Mucosa of stomach (tissue), 1 donor: ENCODE measurements around the gene NOX3.

Experiments used
- H3K27me3 ChIP-seq: one replicate; pipeline ENCODE4 v1.7.0; 2013; ENCODE audit warnings: mild to moderate bottlenecking, low read length; ENCODE audit not compliant: control insufficient read depth, insufficient read depth
- H3K36me3 ChIP-seq: one replicate; pipeline ENCODE4 v1.7.0; 2013; ENCODE audit warnings: low read length; ENCODE audit not compliant: control insufficient read depth, insufficient read depth
- H3K4me1 ChIP-seq: one replicate; pipeline ENCODE4 v1.7.0; 2013; ENCODE audit warnings: mild to moderate bottlenecking, low read length; ENCODE audit not compliant: control insufficient read depth, insufficient read depth
- H3K4me3 ChIP-seq: one replicate; pipeline ENCODE4 v1.7.0; 2013; ENCODE audit warnings: low read length
- H3K9ac ChIP-seq: one replicate; pipeline ENCODE4 v1.7.0; 2013; ENCODE audit warnings: mild to moderate bottlenecking, low read length, moderate library complexity
- H3K9me3 ChIP-seq: one replicate; pipeline ENCODE4 v1.7.0; 2013; ENCODE audit warnings: mild to moderate bottlenecking, low read length, moderate library complexity; ENCODE audit not compliant: control insufficient read depth
- donor health status: Pancreatic carcinoma.

Gene NOX3

GRCh38 chr6:155420492-155420891 is 35.1 kb downstream of the NOX3 start:
- no peak overlapping the region for H3K4me3 ChIP-seq
- H3K9ac ChIP-seq: no peak overlapping the region
- no peaks in the 10 kb centered on the region for H3K27me3 ChIP-seq
- H3K36me3 ChIP-seq: no peaks in the 10 kb centered on the region
- H3K9me3 ChIP-seq: no peaks in the 10 kb centered on the region
- peaks cover 11% of the 10 kb centered on the region for H3K4me1 ChIP-seq

- no peaks in the 10 kb centered on the region for H3K9me3 ChIP-seq
- H3K27me3 ChIP-seq: no peaks in the 10 kb centered on the region
Observed at GRCh38 chr6:155419161-155419560, 36.5 kb downstream of the NOX3 start.

GRCh38 chr6:155418017-155418761 is 37.5 kb downstream of the NOX3 start:
- Histone ChIP-seq H3K27me3 (no peaks in the 10 kb centered on the region), H3K9me3 (no peaks in the 10 kb centered on the region), H3K4me1 (peaks cover 11% of the 10 kb centered on the region), H3K9ac (no peak overlapping the region), H3K4me3 (no peak overlapping the region), H3K36me3 (no peaks in the 10 kb centered on the region)

More at GRCh38 chr6:155419161-155419560, 36.5 kb downstream of the NOX3 start:
- Histone ChIP-seq H3K4me1 (peaks cover 11% of the 10 kb centered on the region), H3K9ac (no peak overlapping the region), H3K4me3 (no peak overlapping the region), H3K36me3 (no peaks in the 10 kb centered on the region)

GRCh38 chr6:155417454-155417853 is 38.2 kb downstream of the NOX3 start:
- no peaks in the 10 kb centered on the region for H3K36me3 ChIP-seq
- no peak overlapping the region for H3K4me3 ChIP-seq
- H3K4me1 ChIP-seq: peaks cover 11% of the 10 kb centered on the region

GRCh38 chr6:155415953-155416352 is 39.7 kb downstream of the NOX3 start:
- no peaks in the 10 kb centered on the region for H3K27me3 ChIP-seq

More at GRCh38 chr6:155417454-155417853, 38.2 kb downstream of the NOX3 start:
- Histone ChIP-seq H3K27me3 (no peaks in the 10 kb centered on the region), H3K9ac (no peak overlapping the region), H3K9me3 (no peaks in the 10 kb centered on the region)

GRCh38 chr6:155414049-155414448 is 41.6 kb downstream of the NOX3 start:
- Histone ChIP-seq H3K36me3 (no peaks in the 10 kb centered on the region), H3K4me1 (peaks cover 11% of the 10 kb centered on the region), H3K27me3 (no peaks in the 10 kb centered on the region), H3K9ac (no peak overlapping the region), H3K9me3 (no peaks in the 10 kb centered on the region), H3K4me3 (no peak overlapping the region)

More at GRCh38 chr6:155415953-155416352, 39.7 kb downstream of the NOX3 start:
- no peaks in the 10 kb centered on the region for H3K36me3 ChIP-seq
- H3K9me3 ChIP-seq: no peaks in the 10 kb centered on the region
- H3K4me3 ChIP-seq: no peak overlapping the region
- H3K4me1 ChIP-seq: peaks cover 11% of the 10 kb centered on the region
- H3K9ac ChIP-seq: no peak overlapping the region

GRCh38 chr6:155412335-155412734 is 43.3 kb downstream of the NOX3 start:
- H3K9me3 ChIP-seq: no peaks in the 10 kb centered on the region
- no peaks in the 10 kb centered on the region for H3K36me3 ChIP-seq
- no peak overlapping the region for H3K9ac ChIP-seq
- H3K4me3 ChIP-seq: no peak overlapping the region
- no peaks in the 10 kb centered on the region for H3K27me3 ChIP-seq
- H3K4me1 ChIP-seq: peaks cover 4% of the 10 kb centered on the region

- no peaks in the 10 kb centered on the region for H3K4me1 ChIP-seq
- H3K4me3 ChIP-seq: no peak overlapping the region
- no peaks in the 10 kb centered on the region for H3K36me3 ChIP-seq
- H3K9ac ChIP-seq: no peak overlapping the region
- H3K27me3 ChIP-seq: no peaks in the 10 kb centered on the region
- H3K9me3 ChIP-seq: no peaks in the 10 kb centered on the region
Observed at GRCh38 chr6:155411154-155412052, 44.2 kb downstream of the NOX3 start.

GRCh38 chr6:155409391-155409790 is 46.2 kb downstream of the NOX3 start:
- Histone ChIP-seq H3K36me3 (no peaks in the 10 kb centered on the region), H3K27me3 (no peaks in the 10 kb centered on the region), H3K9me3 (no peaks in the 10 kb centered on the region), H3K4me3 (no peak overlapping the region), H3K4me1 (no peaks in the 10 kb centered on the region), H3K9ac (no peak overlapping the region)

GRCh38 chr6:155408981-155409380 is 46.7 kb downstream of the NOX3 start:
- Histone ChIP-seq H3K9me3 (no peaks in the 10 kb centered on the region), H3K9ac (no peak overlapping the region), H3K4me1 (no peaks in the 10 kb centered on the region), H3K4me3 (no peak overlapping the region), H3K27me3 (no peaks in the 10 kb centered on the region), H3K36me3 (no peaks in the 10 kb centered on the region)

GRCh38 chr6:155408231-155408630 is 47.4 kb downstream of the NOX3 start:
- Histone ChIP-seq H3K9ac (no peak overlapping the region), H3K4me1 (no peaks in the 10 kb centered on the region), H3K27me3 (no peaks in the 10 kb centered on the region), H3K36me3 (no peaks in the 10 kb centered on the region), H3K9me3 (no peaks in the 10 kb centered on the region), H3K4me3 (no peak overlapping the region)

GRCh38 chr6:155406801-155407200 is 48.8 kb downstream of the NOX3 start:
- H3K9me3 ChIP-seq: no peaks in the 10 kb centered on the region

More at GRCh38 chr6:155406801-155407200, 48.8 kb downstream of the NOX3 start:
- Histone ChIP-seq H3K4me1 (no peaks in the 10 kb centered on the region), H3K36me3 (no peaks in the 10 kb centered on the region), H3K4me3 (no peak overlapping the region), H3K9ac (no peak overlapping the region), H3K27me3 (no peaks in the 10 kb centered on the region)
